IMR-90 (cell line): ENCODE results near the gene USP6NL. TPM values are rescaled to one million over a fixed set of nuclear protein-coding genes. Genes with fewer than 3 reads are reported as not detected.

Experiments
- ATAC-seq: fragments of 200-7000 bp; cut with Tn5 transposase; 2 replicates; pipeline ENCODE4 v1.9.1; 2020; ENCODE audit warnings: low read depth, mild to moderate bottlenecking, moderate library complexity
- BruUV-seq: library from RNA; stranded (reverse); fragments of 400-500 nt; replicated peaks from 2 replicates; lab custom pipeline; 2021; lab: Mats Ljungman, UMichigan
- CTCF ChIA-PET: fragments of 300-600 bp; formaldehyde crosslinking; extraction: SDS; loops from one replicate; lab custom pipeline; 2021; ENCODE audit warnings: antibody characterized with exemption; lab: Yijun Ruan, JAX
- POLR2A ChIA-PET: fragments of 300-600 bp; sonication (Branson Sonifier 250); formaldehyde crosslinking; loops from one replicate; lab custom pipeline; 2022; ENCODE audit warnings: antibody characterized with exemption; ENCODE audit not compliant: unreplicated experiment; lab: Charles Lee
- DNase-seq: peaks from one replicate; pipeline ENCODE4 v3.0.0; 2013
- H2AFZ ChIP-seq: replicated peaks from 2 replicates; pipeline ENCODE3; 2013; ENCODE audit warnings: low read length, mild to moderate bottlenecking; ENCODE audit not compliant: poor library complexity
- H2AK5ac ChIP-seq: 2 replicates; pipeline ENCODE4 v1.6.1; 2013; ENCODE audit warnings: low read depth, low read length, inconsistent platforms
- H2AK9ac ChIP-seq: replicated peaks from 2 replicates; pipeline ENCODE3; 2013; ENCODE audit warnings: mild to moderate bottlenecking, low read depth, low read length, moderate library complexity; ENCODE audit not compliant: poor library complexity
- H2BK120ac ChIP-seq: 2 replicates; pipeline ENCODE4 v1.6.1; 2013; ENCODE audit warnings: low read depth, low read length, inconsistent platforms
- H2BK15ac ChIP-seq: 3 replicates; pipeline ENCODE4 v1.6.1; 2013; ENCODE audit warnings: low read depth, low read length, inconsistent platforms
- H2BK20ac ChIP-seq: 2 replicates; pipeline ENCODE4 v1.6.1; 2013; ENCODE audit warnings: low read depth, mild to moderate bottlenecking, inconsistent platforms, low read length, moderate library complexity
- H2BK5ac ChIP-seq: 2 replicates; pipeline ENCODE4 v1.6.1; 2013; ENCODE audit warnings: mild to moderate bottlenecking, low read depth, low read length, inconsistent platforms; ENCODE audit not compliant: poor library complexity, severe bottlenecking
- H3K14ac ChIP-seq: replicated peaks from 2 replicates; pipeline ENCODE4 v1.6.1; 2013; ENCODE audit warnings: low read depth, low read length, inconsistent platforms
- H3K18ac ChIP-seq: 2 replicates; pipeline ENCODE4 v1.6.1; 2013; ENCODE audit warnings: low read depth, low read length, control low read depth
- H3K23ac ChIP-seq: 2 replicates; pipeline ENCODE4 v1.6.1; 2013; ENCODE audit warnings: low read depth, low read length, inconsistent platforms
- H3K27ac ChIP-seq: 2 replicates; pipeline ENCODE4 v1.5.1; 2013; ENCODE audit warnings: mild to moderate bottlenecking, control low read depth, low read length; ENCODE audit not compliant: insufficient read depth
- H3K27me3 ChIP-seq: 2 replicates; pipeline ENCODE4 v1.6.1; 2013; ENCODE audit warnings: low read length; ENCODE audit not compliant: control insufficient read depth, insufficient read depth
- H3K36me3 ChIP-seq: 2 replicates; pipeline ENCODE4 v1.6.1; 2013; ENCODE audit warnings: low read length, mixed read lengths; ENCODE audit not compliant: control insufficient read depth, insufficient read depth
- H3K4ac ChIP-seq: 2 replicates; pipeline ENCODE4 v1.6.1; 2013; ENCODE audit warnings: low read depth, low read length, inconsistent platforms
- H3K4me1 ChIP-seq: 2 replicates; pipeline ENCODE4 v1.6.1; 2013; ENCODE audit warnings: low read length, mixed read lengths; ENCODE audit not compliant: control insufficient read depth, insufficient read depth
- H3K4me2 ChIP-seq: 2 replicates; pipeline ENCODE4 v1.6.1; 2013; ENCODE audit warnings: low read depth, mild to moderate bottlenecking, control low read depth, low read length, moderate library complexity
- H3K4me3 ChIP-seq: 2 replicates; pipeline ENCODE4 v1.5.1; 2013; ENCODE audit warnings: low read depth, mild to moderate bottlenecking, control low read depth, low read length, moderate library complexity; ENCODE audit not compliant: insufficient read depth
- H3K56ac ChIP-seq: 2 replicates; pipeline ENCODE4 v1.6.1; 2013; ENCODE audit warnings: low read length, inconsistent platforms; ENCODE audit not compliant: insufficient read depth; ENCODE audit errors: extremely low read depth
- H3K79me1 ChIP-seq, 2 experiments: 2 replicates each; pipeline ENCODE4 v1.6.1; 2013; ENCODE audit warnings: low read length in 2 of 2, inconsistent platforms in 1 of 2, low read depth in 1 of 2
- H3K9ac ChIP-seq: 2 replicates; pipeline ENCODE4 v1.6.1; 2013; ENCODE audit warnings: low read depth, low read length, control low read depth
- H3K9me1 ChIP-seq: 2 replicates; pipeline ENCODE4 v1.6.1; 2013; ENCODE audit warnings: low read length, inconsistent platforms; ENCODE audit not compliant: insufficient read depth
- H3K9me3 ChIP-seq: 2 replicates; pipeline ENCODE4 v1.6.1; 2013; ENCODE audit warnings: low read length; ENCODE audit not compliant: control insufficient read depth, insufficient read depth
- H4K20me1 ChIP-seq: 2 replicates; pipeline ENCODE4 v1.6.1; 2013; ENCODE audit warnings: low read length, inconsistent platforms; ENCODE audit not compliant: insufficient read depth
- H4K5ac ChIP-seq: 2 replicates; pipeline ENCODE4 v1.6.1; 2013; ENCODE audit warnings: mild to moderate bottlenecking, low read depth, low read length, control low read depth
- H4K8ac ChIP-seq, 2 experiments: 2 replicates each; pipeline ENCODE4 v1.6.1; 2013; ENCODE audit warnings: low read depth in 2 of 2, low read length in 2 of 2, control low read depth in 1 of 2, inconsistent platforms in 1 of 2
- H4K91ac ChIP-seq: 2 replicates; pipeline ENCODE4 v1.6.1; 2013; ENCODE audit warnings: low read depth, low read length, inconsistent platforms; ENCODE audit not compliant: insufficient read depth
- SMC3 ChIP-seq: fragments of 150-350 bp; IDR thresholded peaks from 2 replicates; pipeline ENCODE4 v1.6.1; 2016; ENCODE audit warnings: low read depth, mild to moderate bottlenecking, antibody characterized with exemption, low read length, moderate library complexity
- WGBS, 2 experiments: methylation state at CpG; one replicate each; pipeline versions ENCODE4 v1.1.5 to v1.1.7; 2013; ENCODE audit warnings: missing lambda C conversion rate in 2 of 2; ENCODE audit not compliant: insufficient read length in 1 of 2; ENCODE audit errors: extremely low coverage in 2 of 2; 5-methylcytosine and 5-hydroxymethylcytosine counted together
- dilution Hi-C: fragments of 300-500 bp; cut with HindIII; formaldehyde crosslinking; loops from one replicate; pipeline ENCODE4 v1.14.3; 2018; ENCODE audit warnings: low sequenced_read_pairs; ENCODE audit not compliant: unreplicated experiment
- in situ Hi-C: fragments of 300-500 bp; cut with MboI; formaldehyde crosslinking; loops from 3 replicates; pipeline ENCODE4 v1.14.3; 2019; ENCODE audit warnings: low sequenced_read_pairs, inconsistent platforms, mixed read lengths
- intact Hi-C: fragments of 100-400 bp; cut with micrococcal nuclease; formaldehyde crosslinking; loops from 2 replicates; pipeline ENCODE4 v1.10.0; 2022
- polyA plus RNA-seq, 3 experiments: library from polyadenylated mRNA; depleted of rRNA; stranded (reverse); fragments of >200 nt; gene quantifications; 2 replicates each; pipeline ENCODE4 v1.2.3, GENCODE V29; 2012; ENCODE audit warnings: low replicate concordance in 1 of 3
- total RNA-seq: library from RNA; depleted of rRNA; stranded (reverse); fragments of >200 nt; gene quantifications from 2 replicates; pipeline ENCODE4 v1.2.3, GENCODE V29; 2012

Gene USP6NL
- total and polyA plus RNA-seq, 2 of the 4 experiments (the other 2 are of a cell fraction), result 7.8 to 9.1 TPM

DNA sequence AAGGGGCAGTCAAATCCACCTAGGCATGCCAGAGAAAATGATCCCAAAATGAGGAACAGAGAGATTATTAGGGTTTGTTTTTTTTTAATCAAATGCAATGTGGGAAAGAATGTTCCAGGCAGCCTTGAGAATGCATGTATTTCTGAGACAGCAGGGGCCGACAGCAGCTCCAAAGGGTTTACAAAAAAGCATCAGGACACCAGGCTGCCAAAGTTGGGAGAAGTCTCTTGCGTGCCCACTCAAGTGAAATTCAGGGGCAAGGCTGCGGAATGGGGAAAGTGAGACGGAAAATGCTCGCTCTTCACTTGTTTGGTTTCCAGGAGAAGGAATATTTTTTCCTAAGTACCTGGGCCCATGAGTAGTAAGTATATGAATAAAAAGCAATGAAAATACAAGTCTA is 101.2 kb downstream of the USP6NL start:
- H3K4me2 ChIP-seq, result no peak overlapping the region
- H4K8ac ChIP-seq, result no peak overlapping the region
- intact Hi-C loops (no loop called here), in situ Hi-C loops (loop anchor here (10.0 kb wide), 1 partner anchor 245 kb away; no protein-coding TSS in a partner anchor), dilution Hi-C loops (no loop called here)
- 83% methylated on average over 1 of the region's 5 CpGs; no CpG with 5 or more reads in 1 of the 2 experiments for WGBS, 2 experiments
- no peak overlapping the region for H3K23ac ChIP-seq
- H2AFZ ChIP-seq, result no peak overlapping the region
- H2AK5ac ChIP-seq, result no peak overlapping the region
- no peak for ATAC-seq
- CTCF ChIA-PET, result no interaction called here
- H3K36me3 ChIP-seq, result no peaks in the 10 kb centered on the region
- no peak overlapping the region for H3K27ac ChIP-seq
- H2BK5ac ChIP-seq, result no peak overlapping the region
- H2BK120ac ChIP-seq, result no peak overlapping the region
- H4K5ac ChIP-seq, result no peak overlapping the region
- peak overlapping the region; percentile 11 for H2AK9ac ChIP-seq
- no peak overlapping the region for H2BK15ac ChIP-seq
- H3K18ac ChIP-seq, result no peak overlapping the region
- POLR2A ChIA-PET, result no interaction called here
- no peak overlapping the region for H3K14ac ChIP-seq
- TF ChIP-seq SMC3, result no peak
- H3K9ac ChIP-seq, result no peak overlapping the region
- H3K56ac ChIP-seq, result no peak overlapping the region
- H4K20me1 ChIP-seq, result no peaks in the 10 kb centered on the region
- no peaks in the 10 kb centered on the region for H3K9me1 ChIP-seq
- no peaks in the 10 kb centered on the region for H3K9me3 ChIP-seq
- BruUV-seq, result no TSS peak
- H2BK20ac ChIP-seq, result no peak overlapping the region
- H3K4me3 ChIP-seq, result no peak overlapping the region
- DNase-seq, result no peak
- H3K4me1 ChIP-seq, result no peaks in the 10 kb centered on the region
- no peaks in the 10 kb centered on the region for H3K79me1 ChIP-seq
- no peak overlapping the region for H3K4ac ChIP-seq
- no peaks in the 10 kb centered on the region for H3K27me3 ChIP-seq
- no peak overlapping the region for H4K91ac ChIP-seq
